Panc1 (cell line): Measurements from ENCODE around the gene CFAP206. TPM values are rescaled to one million over a fixed set of nuclear protein-coding genes. Genes with fewer than 3 reads are reported as not detected.

Source experiments
- ATAC-seq: fragments of 200-7000 bp; cut with Tn5 transposase; 2 replicates; pipeline ENCODE4 v1.9.1; 2020; ENCODE audit warnings: mild to moderate bottlenecking, moderate library complexity
- BruUV-seq: library from RNA; stranded (reverse); fragments of 400-500 nt; replicated peaks from 2 replicates; lab custom pipeline; 2021; lab: Mats Ljungman, UMichigan
- CTCF ChIA-PET: fragments of 300-600 bp; sonication (Branson Sonifier 250); formaldehyde crosslinking; loops from one replicate; lab custom pipeline; 2022; ENCODE audit warnings: antibody characterized with exemption; lab: Charles Lee
- POLR2A ChIA-PET: fragments of 300-600 bp; sonication (Branson Sonifier 250); formaldehyde crosslinking; loops from one replicate; lab custom pipeline; 2022; ENCODE audit warnings: antibody characterized with exemption; lab: Charles Lee
- DNase-seq: peaks from one replicate; pipeline ENCODE4 v3.0.0-alpha.2; 2010; ENCODE audit warnings: low read depth, low spot score
- H3K27ac ChIP-seq: 2 replicates; pipeline ENCODE4 v1.5.1; 2011; ENCODE audit warnings: mild to moderate bottlenecking, low read length, inconsistent platforms
- H3K27me3 ChIP-seq: fragments of 200-500 bp; sonication (Bioruptor generic); 2 replicates; pipeline ENCODE4 v1.6.0; 2014; ENCODE audit warnings: low read length, inconsistent platforms; ENCODE audit not compliant: control insufficient read depth, insufficient read depth
- H3K36me3 ChIP-seq: fragments of 200-500 bp; sonication (Bioruptor generic); 2 replicates; pipeline ENCODE4 v1.5.1; 2014; ENCODE audit warnings: inconsistent platforms, mild to moderate bottlenecking, low read length, moderate library complexity; ENCODE audit not compliant: control insufficient read depth, insufficient read depth
- H3K4me1 ChIP-seq: 2 replicates; pipeline ENCODE4 v1.5.1; 2011; ENCODE audit warnings: inconsistent platforms, mild to moderate bottlenecking, low read length, moderate library complexity; ENCODE audit not compliant: control insufficient read depth, insufficient read depth
- H3K4me3 ChIP-seq, 2 experiments: 2 replicates each; pipeline ENCODE4 v1.5.1; 2011 to 2012; ENCODE audit warnings: low read depth in 2 of 2, low read length in 2 of 2, mild to moderate bottlenecking in 2 of 2, inconsistent platforms in 1 of 2, moderate library complexity in 1 of 2
- H3K9me3 ChIP-seq: fragments of 200-500 bp; sonication (Bioruptor generic); 2 replicates; pipeline ENCODE4 v1.5.1; 2014; ENCODE audit warnings: low read depth, mild to moderate bottlenecking, inconsistent platforms, low read length, moderate library complexity; ENCODE audit not compliant: control insufficient read depth, insufficient read depth
- POLR2AphosphoS5 ChIP-seq: IDR thresholded peaks from 2 replicates; pipeline ENCODE4 v1.6.1; 2012; ENCODE audit warnings: mild to moderate bottlenecking, low read depth, low read length, moderate library complexity
- REST ChIP-seq, 2 experiments: IDR thresholded peaks; 2 replicates each; pipeline ENCODE4 v1.6.1; 2011 to 2012; ENCODE audit warnings: low read depth in 2 of 2, control low read depth in 1 of 2, low read length in 1 of 2, mild to moderate bottlenecking in 1 of 2, moderate library complexity in 1 of 2; ENCODE audit not compliant: insufficient read depth in 1 of 2
- SIN3A ChIP-seq: IDR thresholded peaks from 2 replicates; pipeline ENCODE4 v1.6.1; 2012; ENCODE audit warnings: low read depth, mild to moderate bottlenecking, low read length, moderate library complexity, borderline replicate concordance; ENCODE audit not compliant: insufficient read depth
- TCF7L2 ChIP-seq: IDR thresholded peaks from 2 replicates; pipeline ENCODE4 v1.6.1; 2011; ENCODE audit warnings: mild to moderate bottlenecking, low read depth, low read length, inconsistent platforms
- in situ Hi-C: cut with HindIII; loops from 2 replicates; pipeline ENCODE4 v1.10.0; 2016; ENCODE audit warnings: low sequenced_read_pairs, low pct_unique_long_range_greater_than_20kb
- intact Hi-C: fragments of 100-400 bp; cut with micrococcal nuclease; formaldehyde crosslinking; loops from one replicate; pipeline ENCODE4 v1.10.0; 2022; ENCODE audit not compliant: unreplicated experiment
- total RNA-seq: library from RNA; stranded (reverse); gene quantifications from one replicate; pipeline ENCODE4 v1.2.1, GENCODE V29; 2021; ENCODE audit not compliant: unreplicated experiment
- TF ChIP-seq, protein P1 (sequence below): fragments of 450-650 bp; IDR thresholded peaks from 2 replicates; pipeline ENCODE4 v1.5.1; 2017; ENCODE audit warnings: mild to moderate bottlenecking

CFAP206 gene
- total RNA-seq, 1 experiment from 2014 or later: 2.4 TPM

DNA sequence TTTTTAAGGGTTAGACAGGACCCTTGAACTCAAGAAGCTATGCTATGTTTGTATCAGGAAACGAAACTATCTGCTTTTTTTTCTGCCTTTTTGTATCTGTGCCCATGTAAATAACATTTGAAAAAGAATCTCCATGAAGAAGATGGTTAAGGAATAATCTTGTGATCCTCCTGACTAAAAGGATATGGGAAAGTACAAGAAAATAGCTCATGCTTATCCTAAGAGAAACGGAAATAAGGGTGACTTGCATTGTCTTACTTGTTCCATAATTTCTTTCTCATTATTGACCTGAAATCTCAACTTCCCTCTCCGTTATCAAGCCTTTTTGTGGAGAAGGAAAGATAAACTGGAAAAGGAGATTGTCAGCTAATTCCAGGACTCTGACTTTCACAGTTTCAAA is 5.9 kb upstream of the CFAP206 start:
- ATAC-seq: no peak
- H3K4me3 ChIP-seq: no peak overlapping the region
- peaks cover 3% of the 10 kb centered on the region; the same call in 1 of the 2 replicates for H3K4me1 ChIP-seq
- no peaks in the 10 kb centered on the region for H3K9me3 ChIP-seq
- no peaks in the 10 kb centered on the region for H3K27me3 ChIP-seq
- no peaks in the 10 kb centered on the region for H3K36me3 ChIP-seq
- ChIA-PET POLR2A (interaction anchor here (0.6 kb wide), 2 partner anchors 63 to 1154 kb away, joined by 4 to 8 read pairs; no protein-coding TSS in a partner anchor), CTCF (interaction anchor here (1.4 kb wide), 1 partner anchor 9 kb away, joined by 6 read pairs; no protein-coding TSS in a partner anchor)
- no peak overlapping the region for H3K27ac ChIP-seq
- DNase-seq: no peak
- no TSS peak for BruUV-seq
- in situ Hi-C loops (no loop called here), intact Hi-C loops (no loop called here)
- TF ChIP-seq SIN3A: no peak

GRCh38 chr6:87407561-87407900 is 241 bp upstream of the CFAP206 start:
- Histone ChIP-seq H3K27ac (peak overlapping the region; percentile 72), H3K4me3 (peak overlapping the region; percentile 89 to 95), H3K36me3 (no peaks in the 10 kb centered on the region), H3K9me3 (no peaks in the 10 kb centered on the region), H3K27me3 (no peaks in the 10 kb centered on the region), H3K4me1 (peaks cover 7% of the 10 kb centered on the region; the same call in 1 of the 2 replicates)
- ChIA-PET POLR2A (no interaction called here), CTCF (no interaction called here)
- DNase-seq (peak; percentile 25), ATAC-seq (peak; percentile 72)
- intact Hi-C loops: loop anchor here (5.0 kb wide), 1 partner anchor 65 kb away; the partner anchor contains the start of gene SLC35A1
- BruUV-seq: no TSS peak
- in situ Hi-C loops: no loop called here
- TF ChIP-seq, protein P1, sequence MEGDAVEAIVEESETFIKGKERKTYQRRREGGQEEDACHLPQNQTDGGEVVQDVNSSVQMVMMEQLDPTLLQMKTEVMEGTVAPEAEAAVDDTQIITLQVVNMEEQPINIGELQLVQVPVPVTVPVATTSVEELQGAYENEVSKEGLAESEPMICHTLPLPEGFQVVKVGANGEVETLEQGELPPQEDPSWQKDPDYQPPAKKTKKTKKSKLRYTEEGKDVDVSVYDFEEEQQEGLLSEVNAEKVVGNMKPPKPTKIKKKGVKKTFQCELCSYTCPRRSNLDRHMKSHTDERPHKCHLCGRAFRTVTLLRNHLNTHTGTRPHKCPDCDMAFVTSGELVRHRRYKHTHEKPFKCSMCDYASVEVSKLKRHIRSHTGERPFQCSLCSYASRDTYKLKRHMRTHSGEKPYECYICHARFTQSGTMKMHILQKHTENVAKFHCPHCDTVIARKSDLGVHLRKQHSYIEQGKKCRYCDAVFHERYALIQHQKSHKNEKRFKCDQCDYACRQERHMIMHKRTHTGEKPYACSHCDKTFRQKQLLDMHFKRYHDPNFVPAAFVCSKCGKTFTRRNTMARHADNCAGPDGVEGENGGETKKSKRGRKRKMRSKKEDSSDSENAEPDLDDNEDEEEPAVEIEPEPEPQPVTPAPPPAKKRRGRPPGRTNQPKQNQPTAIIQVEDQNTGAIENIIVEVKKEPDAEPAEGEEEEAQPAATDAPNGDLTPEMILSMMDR: no peak
- TF ChIP-seq REST (IDR thresholded peaks at IDR 0.05; ENCODE audit: insufficient read depth in 1 of 2, low read depth in 2 of 2, low read length in 1 of 2) (no peak), SIN3A (no peak), POLR2AphosphoS5 (no peak), TCF7L2 (no peak)

- TF ChIP-seq SIN3A (no peak), POLR2AphosphoS5 (no peak), TCF7L2 (no peak), REST (IDR thresholded peaks at IDR 0.05; ENCODE audit: insufficient read depth in 1 of 2, low read depth in 2 of 2, low read length in 1 of 2) (no peak)
- TF ChIP-seq, protein P1: no peak
- peak; percentile 64 for ATAC-seq
- no TSS peak for BruUV-seq
- intact Hi-C loops (loop anchor here (5.0 kb wide), 1 partner anchor 64 kb away; the partner anchor contains the start of gene SLC35A1), in situ Hi-C loops (no loop called here)
- no peaks in the 10 kb centered on the region for H3K36me3 ChIP-seq
- DNase-seq: peak; percentile 72
- no peaks in the 10 kb centered on the region for H3K27me3 ChIP-seq
- CTCF ChIA-PET: interaction anchor here (0.6 kb wide), 1 partner anchor 16 kb away, joined by 3 read pairs; no protein-coding TSS in a partner anchor
- peak overlapping the region; percentile 89 to 95 for H3K4me3 ChIP-seq
- H3K4me1 ChIP-seq: peaks cover 7% of the 10 kb centered on the region; the same call in 1 of the 2 replicates
- H3K27ac ChIP-seq: peak overlapping the region; percentile 97
- POLR2A ChIA-PET: interaction anchor here (0.5 to 0.8 kb wide), 6 partner anchors 8 to 1948 kb away, joined by 3 to 5 read pairs (median 4); no protein-coding TSS in a partner anchor
- H3K9me3 ChIP-seq: no peaks in the 10 kb centered on the region
These were observed 966 bp downstream of the CFAP206 start for GRCh38 chr6:87408721-87409155.
